Glomerular visceral epithelial cell (primary cell): Measurements from ENCODE around the gene TRPM3.

Experiments
- DNase-seq: peaks from one replicate; pipeline ENCODE4 v3.0.0-alpha.2; 2016; ENCODE audit errors: extremely low spot score

The TRPM3 gene

DNA sequence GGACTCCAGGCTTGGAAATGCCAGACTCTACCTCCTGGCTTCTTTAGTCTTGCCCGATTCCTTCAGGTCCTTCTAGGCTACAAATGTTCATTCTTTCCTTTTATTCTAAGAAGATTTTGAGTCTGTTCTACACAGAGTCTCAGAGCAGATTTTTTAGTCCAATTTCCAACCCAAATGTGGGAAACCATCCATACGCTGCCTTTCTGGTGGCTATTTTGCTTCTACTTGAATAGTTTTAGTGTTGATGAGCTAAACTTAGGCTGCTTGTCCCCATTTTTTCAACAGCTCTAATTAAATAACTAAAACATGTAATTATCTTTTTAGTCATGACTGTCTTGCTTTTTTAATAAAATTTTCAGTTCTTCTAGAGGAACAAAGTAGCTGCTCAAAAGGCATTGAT lies 594.5 kb downstream of the TRPM3 start:
- no peak for DNase-seq

DNA sequence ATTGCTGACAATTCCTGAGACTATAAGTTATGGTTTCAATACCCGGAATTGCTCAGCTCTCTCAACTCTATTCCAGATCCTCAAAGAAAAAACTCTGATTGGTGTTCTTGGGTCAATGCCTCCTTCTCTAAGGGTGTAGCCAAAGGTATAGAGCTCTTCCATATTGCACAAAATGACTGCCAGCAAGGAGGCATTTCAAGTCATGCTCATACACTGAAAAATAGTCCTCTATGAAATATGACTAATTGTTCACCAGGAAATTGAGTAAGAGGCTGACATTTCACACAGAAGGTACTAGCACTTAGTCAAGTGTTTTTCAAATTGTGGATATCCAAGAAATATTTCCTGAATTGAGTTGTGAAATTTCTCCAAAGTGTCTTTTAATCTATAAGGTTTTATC lies 595.9 kb downstream of the TRPM3 start:
- no peak for DNase-seq

DNA sequence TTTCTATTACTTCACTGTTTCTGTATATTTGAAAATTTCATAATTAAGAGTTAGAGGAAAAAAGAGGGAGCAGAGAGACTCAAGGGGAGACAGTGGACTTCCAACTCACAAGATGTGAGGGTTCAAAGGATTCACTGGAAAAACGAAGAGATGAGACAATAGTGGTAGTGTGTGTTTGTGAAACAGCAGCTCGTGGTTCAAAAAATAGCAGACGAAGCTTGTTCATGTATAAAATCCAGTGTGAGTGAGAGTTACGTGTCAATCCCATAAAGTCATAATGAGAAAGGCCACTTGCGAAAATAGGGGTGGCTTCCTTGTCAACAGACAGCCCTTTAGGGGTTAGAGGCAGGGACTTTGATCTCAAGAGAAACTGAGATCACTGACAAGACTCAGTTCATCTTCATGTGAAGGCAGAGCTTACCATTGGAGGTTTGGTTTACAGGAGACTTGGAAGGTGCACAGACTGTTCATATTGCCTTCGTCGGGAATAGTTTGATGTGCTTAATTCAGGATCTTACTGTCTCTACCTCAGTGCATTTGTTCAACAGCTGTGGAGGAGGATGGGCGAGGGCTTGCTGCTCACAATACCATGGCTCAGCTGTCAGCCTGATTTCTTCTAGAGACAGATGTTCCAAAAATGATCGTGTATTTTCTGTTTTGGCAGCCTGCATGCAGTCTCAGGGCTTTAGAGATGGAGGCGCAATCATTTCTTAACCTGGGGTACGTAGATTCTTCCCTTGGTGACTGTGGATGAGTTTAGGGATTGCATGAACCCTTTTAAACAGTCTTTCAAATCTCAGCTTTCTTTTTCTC lies 601.3 kb downstream of the TRPM3 start:
- DNase-seq, result no peak

DNA sequence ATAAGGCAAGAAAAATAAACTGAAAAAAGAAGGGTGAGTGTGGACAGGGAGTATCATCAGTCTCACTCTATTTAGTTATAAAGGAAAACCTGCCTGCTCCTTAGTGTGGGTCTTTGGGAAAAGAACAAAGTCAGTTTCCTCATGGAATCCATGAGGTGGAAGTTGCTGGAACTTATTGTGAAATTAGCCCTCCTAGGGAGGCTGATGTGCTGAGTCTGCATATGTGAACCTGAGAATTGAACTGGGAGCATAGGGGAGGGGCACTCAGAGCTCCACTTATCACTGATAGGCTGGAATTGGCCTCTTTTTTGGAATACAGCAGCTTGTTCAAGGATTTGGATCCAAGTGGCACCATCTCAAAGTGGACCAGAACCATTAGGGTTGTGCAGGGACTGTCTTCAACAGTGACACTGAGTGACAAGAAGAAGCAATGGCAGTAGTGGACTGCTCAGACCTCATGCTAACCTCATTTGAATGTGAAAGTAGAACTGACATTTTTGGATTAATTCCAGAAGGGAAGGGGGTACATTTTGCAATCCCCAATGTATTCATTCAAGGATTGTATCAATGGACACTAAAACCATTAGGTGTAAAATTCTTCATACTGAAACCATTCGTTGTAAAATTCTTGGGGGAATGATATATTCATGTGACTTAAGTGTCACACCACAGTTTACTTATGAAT lies 603.4 kb downstream of the TRPM3 start:
- no peak for DNase-seq

DNA sequence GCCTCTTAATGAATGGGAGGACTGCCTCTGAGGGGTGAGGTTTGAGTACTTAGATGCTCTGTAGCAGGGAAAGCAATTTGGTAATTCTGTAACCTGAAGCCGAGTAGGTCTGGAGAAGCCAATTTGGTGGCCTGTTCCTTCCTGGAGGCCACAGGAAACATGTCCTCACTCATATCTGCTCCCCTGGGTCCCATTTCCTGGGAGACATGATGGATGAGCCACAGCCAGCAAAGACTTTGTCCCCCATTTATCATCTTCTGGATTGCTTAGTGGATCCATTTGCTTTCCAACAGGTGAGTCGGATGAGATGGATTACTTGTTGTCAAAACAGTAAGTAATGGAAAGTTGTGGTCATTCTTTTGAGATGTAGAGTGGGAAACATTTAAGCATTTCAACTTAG lies 607.1 kb downstream of the TRPM3 start:
- no peak for DNase-seq

DNA sequence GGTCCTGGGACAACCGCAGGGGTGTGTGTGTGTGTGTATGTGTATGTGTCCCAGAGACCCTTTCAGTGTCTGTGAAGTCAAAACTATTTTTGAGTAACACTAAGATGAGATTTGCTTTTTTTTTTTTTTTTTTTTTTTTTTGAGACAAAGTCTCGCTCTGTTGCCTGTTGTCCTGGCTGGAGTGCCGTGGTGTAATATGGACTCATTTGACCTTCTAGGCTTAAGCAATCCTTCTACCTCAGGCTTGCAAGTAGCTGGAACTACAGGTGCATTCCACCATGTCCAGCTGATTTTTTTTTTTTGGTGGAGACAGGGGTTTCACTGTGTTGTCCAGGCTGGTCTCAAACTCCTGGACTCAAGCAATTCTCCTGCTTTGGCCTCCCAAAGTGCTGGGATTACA lies 609.6 kb downstream of the TRPM3 start:
- DNase-seq, result no peak

DNA sequence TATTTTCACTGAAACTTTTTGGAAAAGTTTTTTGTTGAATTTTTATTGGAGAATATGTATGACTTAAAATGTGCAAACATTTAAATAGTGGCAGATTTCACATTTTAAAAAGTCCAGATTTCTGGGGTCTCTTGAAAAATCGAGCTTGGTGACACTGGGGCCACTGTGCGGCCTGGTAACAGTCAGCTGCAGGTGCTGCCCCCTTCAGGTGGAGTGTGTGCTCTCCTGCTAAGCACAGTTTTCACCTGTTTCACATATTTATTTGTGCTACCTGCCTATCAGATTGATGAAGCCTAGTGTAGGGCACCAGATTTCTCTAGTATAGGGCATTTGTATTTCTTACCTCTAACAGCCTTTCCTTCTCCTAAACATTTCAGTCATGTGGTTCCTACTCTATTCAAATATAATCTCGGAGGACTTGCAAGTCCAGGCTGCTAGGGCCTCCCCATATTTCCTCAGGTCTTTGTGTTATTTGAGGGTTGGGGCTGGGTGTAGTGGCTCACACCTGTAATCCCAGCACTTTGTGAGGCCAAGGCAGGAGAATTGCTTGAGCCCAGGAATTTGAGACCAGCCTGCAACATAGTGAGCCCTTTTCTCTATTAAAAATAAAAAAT lies 611.2 kb downstream of the TRPM3 start:
- DNase-seq, result peak; percentile 7

DNA sequence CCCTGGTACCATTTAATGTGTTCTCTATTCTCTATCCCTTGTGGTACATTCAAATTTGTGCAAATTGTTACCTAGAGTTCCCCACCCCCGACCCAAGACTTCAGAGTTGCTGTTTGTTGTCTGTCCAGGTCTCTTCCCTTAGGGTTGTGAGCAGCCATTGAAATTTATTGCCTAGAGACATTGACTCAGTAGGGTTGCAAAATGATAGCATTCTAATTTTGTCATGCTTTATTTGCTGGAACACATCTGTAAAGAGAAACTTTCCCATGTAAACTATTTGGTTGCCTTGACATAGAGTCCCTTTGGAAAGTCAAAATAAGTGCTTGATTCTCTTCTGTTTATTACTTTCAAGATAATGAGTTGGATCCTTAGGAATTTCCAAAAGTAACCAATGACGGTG lies 615.3 kb downstream of the TRPM3 start:
- DNase-seq, result no peak

DNA sequence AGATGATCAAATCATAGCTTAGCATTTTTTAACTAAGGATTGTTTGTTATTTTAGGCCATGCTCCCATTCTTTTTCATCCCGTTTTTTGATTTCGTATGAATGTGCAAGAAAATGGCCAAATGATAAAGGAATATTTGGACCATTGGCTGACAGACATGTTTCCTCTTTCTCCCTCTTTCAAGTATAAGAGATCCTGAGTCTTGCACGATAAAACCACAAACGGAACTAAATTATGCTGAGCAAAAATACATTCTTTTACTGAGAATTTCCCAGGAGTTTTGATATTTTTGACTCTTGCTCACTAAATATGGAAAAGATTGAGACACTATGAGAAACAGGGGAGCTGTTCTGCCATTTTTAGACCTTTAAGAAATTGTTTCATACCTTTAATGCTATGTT lies 616.6 kb downstream of the TRPM3 start:
- no peak for DNase-seq

DNA sequence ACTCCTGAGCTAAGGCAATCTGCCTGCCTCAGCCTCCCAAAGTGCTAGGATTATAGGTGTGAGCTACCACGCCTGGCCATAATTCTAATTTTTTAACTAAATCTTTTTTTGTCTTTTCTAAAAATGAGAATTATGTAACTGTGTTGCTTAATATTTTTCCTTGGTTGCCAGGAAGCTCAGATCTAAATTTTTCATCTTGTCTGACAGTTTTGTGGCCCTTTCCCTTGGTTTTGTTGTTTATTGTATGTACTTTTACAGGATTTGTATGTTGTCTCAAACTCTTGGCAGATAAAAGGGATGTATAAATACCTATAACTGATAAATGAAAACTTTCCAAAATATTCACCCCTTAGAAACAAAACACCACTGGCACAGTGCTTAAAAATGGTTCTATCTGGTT lies 618.7 kb downstream of the TRPM3 start:
- DNase-seq, result no peak

DNA sequence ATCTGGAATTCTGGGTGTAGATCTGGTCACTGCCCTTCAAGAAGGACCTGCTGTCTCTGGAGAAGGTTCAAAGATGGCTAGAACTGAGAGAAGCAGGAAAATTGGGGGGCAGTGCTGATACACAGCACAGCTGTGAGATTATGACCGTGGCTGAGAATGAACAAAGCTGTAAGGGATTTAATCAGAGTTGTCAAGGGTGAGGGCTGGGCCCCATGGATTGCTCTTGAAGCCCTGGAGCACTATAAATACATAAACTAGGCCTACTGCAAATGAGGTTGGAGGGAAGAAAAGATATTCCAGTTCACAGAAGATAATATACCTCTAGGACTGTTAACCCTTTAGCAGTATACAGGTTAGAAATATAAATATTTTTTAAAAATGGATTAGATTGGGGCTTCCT lies 620.6 kb downstream of the TRPM3 start:
- DNase-seq, result no peak

DNA sequence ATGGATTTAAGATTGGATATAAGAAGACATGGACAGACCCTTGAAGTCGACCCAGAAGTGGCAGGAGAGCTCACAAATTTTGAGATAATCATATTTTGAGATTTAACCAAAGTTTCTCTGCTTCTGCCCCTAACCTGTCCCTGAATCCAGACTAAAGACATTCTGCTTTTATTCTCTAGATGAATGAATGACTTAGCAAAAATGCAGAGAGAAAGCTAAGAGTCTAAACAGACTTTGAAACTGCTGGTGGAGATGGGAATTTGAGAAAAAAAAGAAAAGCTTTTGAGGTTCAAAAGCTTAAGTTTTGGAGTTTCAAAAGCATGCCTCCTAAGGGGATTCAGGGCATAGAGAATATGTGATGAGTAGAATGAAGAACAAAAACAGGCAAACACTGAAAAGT lies 621.8 kb downstream of the TRPM3 start:
- no peak for DNase-seq

DNA sequence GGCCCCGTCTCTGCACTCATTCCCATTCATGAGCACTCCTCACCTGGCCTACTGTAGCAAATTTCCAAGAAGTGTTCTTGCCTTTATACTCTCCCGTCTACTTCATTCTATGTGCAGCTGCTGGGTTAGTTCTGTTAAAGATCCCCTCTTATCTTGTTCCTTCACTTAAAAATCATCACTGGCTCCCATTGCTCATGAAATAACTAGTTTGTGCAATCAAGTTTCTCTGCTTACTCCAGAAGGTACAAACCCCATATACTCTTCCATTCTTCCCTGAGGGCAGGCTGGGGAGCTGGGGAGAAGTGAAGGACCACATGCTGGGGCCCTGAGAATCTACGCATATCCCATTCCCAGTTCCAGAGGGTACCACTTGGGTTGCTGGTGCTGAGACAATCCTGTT lies 622.6 kb downstream of the TRPM3 start:
- DNase-seq, result no peak

DNA sequence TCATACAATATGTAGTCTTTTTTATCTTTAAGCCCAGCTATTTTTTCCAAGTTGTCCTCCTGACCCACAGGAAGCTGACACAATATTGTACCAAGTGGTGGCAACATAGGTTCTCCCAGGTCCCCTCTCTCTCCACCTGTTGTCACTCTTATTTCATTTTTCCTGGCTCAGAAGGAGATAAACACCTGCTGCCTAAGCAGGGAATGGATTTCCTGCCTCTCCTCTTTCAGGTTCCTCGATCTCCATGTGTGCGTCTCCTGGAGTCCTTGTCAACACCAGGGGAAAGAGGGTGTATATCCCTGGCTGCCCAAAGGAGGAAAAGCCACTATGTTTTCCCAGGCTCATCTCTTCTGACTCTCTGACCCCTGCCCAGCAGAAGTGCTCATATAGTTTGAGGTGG lies 625.2 kb downstream of the TRPM3 start:
- no peak for DNase-seq

DNA sequence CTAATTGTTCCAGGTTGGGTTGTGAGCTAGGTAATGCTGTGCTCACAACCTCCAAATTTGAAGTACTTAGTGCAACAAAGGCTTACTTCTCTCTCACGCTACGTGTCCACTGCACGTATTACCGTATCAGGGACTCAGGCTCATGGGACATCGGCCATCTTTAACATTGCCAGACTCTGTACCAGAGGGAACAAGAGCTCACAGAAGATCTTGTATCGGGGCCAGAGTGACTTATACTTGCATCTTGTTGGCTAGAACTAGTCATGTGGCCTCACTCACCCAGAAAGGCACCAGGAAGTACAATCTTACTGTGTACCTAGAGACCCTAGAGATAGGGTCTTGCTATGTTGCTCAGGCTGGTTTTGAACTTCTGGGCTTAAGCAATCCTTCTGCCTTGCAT lies 625.9 kb downstream of the TRPM3 start:
- DNase-seq, result no peak

DNA sequence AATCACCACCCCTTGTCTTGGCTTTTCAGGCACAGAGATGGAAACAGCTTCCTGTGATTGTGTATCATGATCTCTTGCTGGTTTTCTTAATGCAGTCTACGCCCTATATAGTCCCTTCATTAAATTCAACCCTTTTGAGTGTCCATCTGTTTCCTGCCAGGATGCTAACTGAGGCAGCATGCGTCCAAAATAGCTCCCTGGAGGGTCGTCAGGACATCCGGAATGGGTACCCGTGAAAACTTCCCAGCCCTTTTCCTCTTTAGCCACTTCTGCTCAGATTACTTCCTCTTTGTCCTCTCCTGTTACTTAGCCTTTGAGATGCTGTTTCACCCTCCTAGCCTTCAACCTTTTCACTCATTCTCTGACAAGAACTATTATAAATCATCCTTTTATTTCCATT lies 627.2 kb downstream of the TRPM3 start:
- no peak for DNase-seq

DNA sequence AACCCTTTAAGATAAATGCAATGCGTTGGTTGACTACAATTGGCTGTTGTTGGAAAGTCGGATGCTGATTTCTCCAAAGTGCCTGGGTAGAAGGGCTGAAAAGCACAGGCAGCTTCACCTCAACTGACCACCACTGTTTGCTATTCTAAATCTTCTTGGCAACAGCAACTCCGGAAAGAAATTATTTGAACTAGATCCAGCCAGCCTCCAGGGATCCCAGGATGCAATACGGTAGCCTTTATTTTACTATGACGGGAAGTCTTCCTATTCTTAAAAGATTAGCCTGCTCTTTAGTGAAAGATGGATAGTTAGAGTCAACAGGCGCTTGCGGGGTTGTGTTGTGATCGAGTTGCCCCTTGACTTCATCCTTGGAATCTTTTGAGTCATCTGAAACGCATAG lies 628.4 kb downstream of the TRPM3 start:
- DNase-seq, result no peak

DNA sequence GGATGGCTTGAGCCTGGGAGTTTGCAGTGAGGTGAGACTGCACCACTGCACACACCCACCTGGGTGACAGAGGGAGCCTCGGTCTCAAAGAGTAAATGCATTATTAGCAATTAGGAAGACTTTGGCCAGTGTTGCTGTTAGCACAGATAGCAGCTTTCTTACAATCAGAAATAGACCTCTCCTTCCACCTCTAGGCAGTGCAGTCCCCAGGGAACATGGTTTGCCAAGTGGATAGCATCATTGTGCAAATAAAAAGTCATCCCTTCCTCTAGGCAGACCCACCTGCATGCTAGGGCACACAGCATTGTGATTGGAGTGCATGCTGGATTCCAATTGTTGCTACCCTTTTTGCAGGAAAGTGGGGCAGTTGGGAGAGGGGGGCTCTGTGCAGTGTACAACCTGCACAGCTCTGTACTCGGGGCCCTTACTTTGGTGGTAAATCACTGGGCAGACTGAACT lies 629.1 kb downstream of the TRPM3 start:
- no peak for DNase-seq

DNA sequence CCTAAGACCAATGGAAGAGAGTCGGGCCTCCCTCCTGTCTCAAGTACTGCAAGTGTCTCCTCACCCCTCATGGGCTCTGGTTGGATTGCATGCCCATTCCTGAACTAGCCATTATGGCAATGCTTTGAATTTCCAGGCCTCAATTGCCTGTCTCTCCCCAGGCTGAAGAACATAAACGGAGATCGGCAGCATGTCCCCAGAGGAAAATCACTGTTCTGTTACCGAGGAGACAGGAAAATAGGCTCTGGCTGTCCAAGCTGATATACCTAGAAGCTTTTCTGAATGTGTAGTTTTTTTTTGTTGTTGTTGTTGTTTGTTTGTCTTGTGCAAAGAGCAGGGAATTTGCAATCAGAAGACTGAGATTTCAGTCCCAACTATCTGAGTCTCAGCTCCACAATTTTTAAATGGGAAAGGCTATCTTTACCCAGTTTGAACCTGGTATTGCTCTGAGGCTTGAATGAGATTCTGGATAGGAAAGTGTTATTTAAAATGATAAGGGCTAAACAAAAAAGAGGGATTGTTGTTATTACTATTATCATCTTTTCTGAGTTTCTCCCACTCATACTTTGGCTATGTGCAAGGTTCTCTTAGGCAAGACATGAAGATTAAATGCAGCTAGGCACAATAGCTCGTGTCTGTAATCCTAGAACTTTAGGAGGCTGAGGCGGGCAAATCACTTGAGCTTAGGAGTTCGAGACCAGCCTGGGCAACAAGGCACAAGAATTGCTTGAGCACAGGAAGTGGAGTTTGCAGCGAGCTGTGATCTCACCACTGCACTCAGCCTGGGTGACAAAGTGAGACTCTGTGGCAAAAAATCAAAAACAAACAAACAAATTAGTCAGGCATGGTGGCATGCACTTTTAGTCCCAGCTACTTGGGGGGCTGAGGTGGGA lies 629.7 kb downstream of the TRPM3 start:
- no peak for DNase-seq

DNA sequence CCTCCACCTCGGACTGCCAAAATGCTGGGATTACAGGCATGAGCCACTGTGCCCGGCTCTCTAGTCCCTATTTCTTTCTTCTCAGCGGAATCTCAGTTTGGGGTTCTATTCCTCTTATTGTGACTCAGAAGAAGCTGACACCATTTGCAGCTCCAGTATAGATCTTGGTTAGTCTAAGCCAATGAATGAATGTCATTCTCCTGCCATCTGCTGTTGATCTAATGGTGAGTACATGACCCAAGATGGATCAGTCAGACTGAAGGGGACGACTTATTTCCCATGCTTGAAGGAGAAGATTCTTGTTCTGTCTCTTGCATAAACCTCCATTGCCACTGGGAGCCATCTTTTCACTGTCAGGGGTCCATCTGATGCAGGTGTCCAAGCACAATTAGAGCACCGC lies 630.9 kb downstream of the TRPM3 start:
- DNase-seq, result no peak

DNA sequence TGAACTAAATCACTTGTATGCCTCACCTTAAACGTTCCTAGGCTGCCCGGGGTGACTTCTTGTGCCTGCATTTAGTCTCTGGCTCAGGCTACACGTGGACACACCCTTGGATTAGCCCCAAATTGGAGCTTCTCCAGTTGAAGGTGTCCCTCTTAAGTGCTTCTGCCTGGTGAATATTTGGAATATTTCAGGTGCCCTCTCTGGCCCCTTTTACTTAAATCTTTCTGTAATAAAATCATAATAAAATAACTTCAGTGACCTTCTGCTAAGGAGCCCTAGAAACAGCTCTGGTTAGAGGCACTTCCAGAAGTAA lies 632.7 kb downstream of the TRPM3 start:
- DNase-seq, result no peak

DNA sequence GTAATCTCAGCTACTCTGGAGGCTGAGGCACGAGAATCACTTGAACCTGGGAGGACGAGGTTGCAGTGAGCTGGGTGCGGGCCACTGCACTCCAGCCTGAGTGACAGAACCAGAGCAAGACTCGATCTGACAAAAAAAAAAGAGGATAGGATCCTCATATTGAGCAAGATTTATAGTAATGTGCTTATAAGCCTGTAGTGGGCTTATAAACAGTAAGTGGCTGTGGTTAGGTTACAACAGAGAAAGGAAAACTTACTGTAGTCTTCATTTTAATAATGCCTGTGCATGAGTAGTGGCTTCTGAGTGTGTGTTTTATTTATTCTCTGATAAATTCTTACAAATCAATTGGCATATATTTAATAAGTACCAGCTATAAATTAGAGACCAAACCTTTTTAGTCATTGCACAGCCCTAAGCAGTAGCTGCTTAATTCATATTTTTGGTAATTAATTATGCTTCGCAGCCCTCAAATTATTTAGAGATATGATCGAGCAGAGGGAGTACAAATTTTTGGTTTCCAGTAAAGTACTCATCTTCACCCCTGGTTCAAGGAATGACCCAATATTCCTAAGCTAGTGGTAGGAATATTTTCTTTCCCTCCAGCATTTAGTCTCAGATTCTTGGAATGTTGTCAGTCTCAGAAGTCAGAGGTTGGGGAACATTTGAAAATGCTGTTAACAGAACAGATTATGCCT lies 633.2 kb downstream of the TRPM3 start:
- DNase-seq, result no peak
